OCI-LY1 (cell line): ENCODE measurements around the gene PCNT.

Experiments used
- H2AFZ ChIP-seq: fragments of 200-600 bp; sonication (generic), shearing (Covaris generic); 2 replicates; pipeline ENCODE4 v1.6.0; 2014; ENCODE audit warnings: antibody characterized with exemption, mild to moderate bottlenecking, low read length
- H3F3A ChIP-seq: fragments of 200-600 bp; sonication (generic), shearing (Covaris generic); 2 replicates; pipeline ENCODE4 v1.6.0; 2014; ENCODE audit warnings: mild to moderate bottlenecking, antibody characterized with exemption, low read length, moderate library complexity; ENCODE audit not compliant: insufficient read depth
- H3K27ac ChIP-seq: fragments of 200-600 bp; sonication (generic); 2 replicates; pipeline ENCODE4 v1.5.1; 2014; ENCODE audit warnings: low read length, mixed run types, mild to moderate bottlenecking, low read depth; ENCODE audit not compliant: poor library complexity, severe bottlenecking
- H3K27me3 ChIP-seq: fragments of 200-600 bp; sonication (generic); 2 replicates; pipeline ENCODE4 v1.6.0; 2014; ENCODE audit warnings: antibody characterized with exemption, mild to moderate bottlenecking, low read length, moderate library complexity; ENCODE audit not compliant: insufficient read depth
- H3K36me3 ChIP-seq: fragments of 200-600 bp; sonication (generic); 2 replicates; pipeline ENCODE4 v1.6.1; 2014; ENCODE audit warnings: mild to moderate bottlenecking, antibody characterized with exemption, low read length, moderate library complexity, mixed read lengths; ENCODE audit not compliant: insufficient read depth
- H3K4me1 ChIP-seq: fragments of 200-600 bp; sonication (generic); 2 replicates; pipeline ENCODE4 v1.5.1; 2014; ENCODE audit warnings: mild to moderate bottlenecking, low read length, moderate library complexity; ENCODE audit not compliant: insufficient read depth, severe bottlenecking
- H3K4me2 ChIP-seq: fragments of 200-600 bp; sonication (generic), shearing (Covaris generic); 2 replicates; pipeline ENCODE4 v1.6.1; 2014; ENCODE audit warnings: low read length
- H3K4me3 ChIP-seq: fragments of 200-600 bp; sonication (generic); 2 replicates; pipeline ENCODE4 v1.5.1; 2014; ENCODE audit warnings: low read length, low read depth, mild to moderate bottlenecking, mixed read lengths; ENCODE audit not compliant: poor library complexity, severe bottlenecking
- H3K79me2 ChIP-seq: fragments of 200-600 bp; shearing (Covaris generic); 2 replicates; pipeline ENCODE4 v1.6.1; 2016; ENCODE audit warnings: mixed run types, low read length, mixed read lengths; ENCODE audit not compliant: insufficient read depth
- H3K9ac ChIP-seq: fragments of 200-600 bp; sonication (generic), shearing (Covaris generic); 2 replicates; pipeline ENCODE4 v1.6.1; 2014; ENCODE audit warnings: mild to moderate bottlenecking, low read length, mixed read lengths
- H3K9me2 ChIP-seq: fragments of 200-600 bp; sonication (generic), shearing (Covaris generic); 2 replicates; pipeline ENCODE4 v1.6.1; 2014; ENCODE audit warnings: low read depth, mild to moderate bottlenecking, low read length, mixed read lengths
- H3K9me3 ChIP-seq: fragments of 200-600 bp; shearing (Covaris generic); 2 replicates; pipeline ENCODE4 v1.6.1; 2014; ENCODE audit warnings: low read length, mixed read lengths
- H4K20me1 ChIP-seq: fragments of 200-600 bp; sonication (generic), shearing (Covaris generic); 2 replicates; pipeline ENCODE4 v1.6.0; 2016; ENCODE audit warnings: mild to moderate bottlenecking, low read length; ENCODE audit not compliant: insufficient read depth
- EZH2 ChIP-seq: fragments of 200-600 bp; sonication (generic), shearing (Covaris generic); IDR thresholded peaks from 2 replicates; pipeline ENCODE4 v1.8.0; 2017; ENCODE audit warnings: borderline replicate concordance, mixed run types, mild to moderate bottlenecking, antibody characterized with exemption, low read length, moderate library complexity, mixed read lengths
- TF ChIP-seq, protein P1 (sequence below): fragments of 200-600 bp; sonication (generic), shearing (Covaris generic); IDR thresholded peaks from 2 replicates; pipeline ENCODE4 v1.5.1; 2017; ENCODE audit warnings: mild to moderate bottlenecking, antibody characterized with exemption, low read length, moderate library complexity, mixed read lengths

Gene PCNT

DNA sequence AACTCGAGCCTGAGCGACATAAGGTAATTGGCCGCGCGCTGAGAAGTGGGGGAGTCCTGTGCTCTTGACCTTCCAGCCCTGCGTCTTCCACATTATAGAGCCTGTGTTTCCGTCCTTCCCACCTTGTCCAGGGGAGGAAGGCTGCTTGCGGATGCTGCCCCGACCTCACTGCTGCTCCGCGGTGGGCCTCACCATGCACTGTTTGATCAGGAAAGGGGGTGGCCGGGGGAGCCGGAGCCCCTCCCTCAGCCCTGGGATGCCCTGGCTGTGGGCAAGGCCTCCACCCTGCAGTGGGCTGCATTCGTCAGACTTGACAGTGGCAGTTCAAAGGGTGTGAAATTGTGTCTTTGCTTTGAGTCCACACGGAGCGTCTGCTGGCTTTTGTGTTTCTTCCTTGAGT lies 30.1 kb downstream of the PCNT start:
- H3K36me3 ChIP-seq, result peaks cover 87% of the 10 kb centered on the region
- H3K9ac ChIP-seq, result no peak overlapping the region
- no peak overlapping the region for H3K4me2 ChIP-seq
- H3K4me3 ChIP-seq, result no peak overlapping the region
- no peaks in the 10 kb centered on the region for H3F3A ChIP-seq
- no peaks in the 10 kb centered on the region for H3K27me3 ChIP-seq
- H3K79me2 ChIP-seq, result no peaks in the 10 kb centered on the region
- no peaks in the 10 kb centered on the region for H3K9me2 ChIP-seq
- peaks cover 31% of the 10 kb centered on the region for H3K4me1 ChIP-seq
- TF ChIP-seq, protein P1, sequence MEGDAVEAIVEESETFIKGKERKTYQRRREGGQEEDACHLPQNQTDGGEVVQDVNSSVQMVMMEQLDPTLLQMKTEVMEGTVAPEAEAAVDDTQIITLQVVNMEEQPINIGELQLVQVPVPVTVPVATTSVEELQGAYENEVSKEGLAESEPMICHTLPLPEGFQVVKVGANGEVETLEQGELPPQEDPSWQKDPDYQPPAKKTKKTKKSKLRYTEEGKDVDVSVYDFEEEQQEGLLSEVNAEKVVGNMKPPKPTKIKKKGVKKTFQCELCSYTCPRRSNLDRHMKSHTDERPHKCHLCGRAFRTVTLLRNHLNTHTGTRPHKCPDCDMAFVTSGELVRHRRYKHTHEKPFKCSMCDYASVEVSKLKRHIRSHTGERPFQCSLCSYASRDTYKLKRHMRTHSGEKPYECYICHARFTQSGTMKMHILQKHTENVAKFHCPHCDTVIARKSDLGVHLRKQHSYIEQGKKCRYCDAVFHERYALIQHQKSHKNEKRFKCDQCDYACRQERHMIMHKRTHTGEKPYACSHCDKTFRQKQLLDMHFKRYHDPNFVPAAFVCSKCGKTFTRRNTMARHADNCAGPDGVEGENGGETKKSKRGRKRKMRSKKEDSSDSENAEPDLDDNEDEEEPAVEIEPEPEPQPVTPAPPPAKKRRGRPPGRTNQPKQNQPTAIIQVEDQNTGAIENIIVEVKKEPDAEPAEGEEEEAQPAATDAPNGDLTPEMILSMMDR, result no peak
- no peaks in the 10 kb centered on the region for H4K20me1 ChIP-seq
- H2AFZ ChIP-seq, result no peak overlapping the region
- H3K9me3 ChIP-seq, result no peaks in the 10 kb centered on the region
- H3K27ac ChIP-seq, result no peak overlapping the region

DNA sequence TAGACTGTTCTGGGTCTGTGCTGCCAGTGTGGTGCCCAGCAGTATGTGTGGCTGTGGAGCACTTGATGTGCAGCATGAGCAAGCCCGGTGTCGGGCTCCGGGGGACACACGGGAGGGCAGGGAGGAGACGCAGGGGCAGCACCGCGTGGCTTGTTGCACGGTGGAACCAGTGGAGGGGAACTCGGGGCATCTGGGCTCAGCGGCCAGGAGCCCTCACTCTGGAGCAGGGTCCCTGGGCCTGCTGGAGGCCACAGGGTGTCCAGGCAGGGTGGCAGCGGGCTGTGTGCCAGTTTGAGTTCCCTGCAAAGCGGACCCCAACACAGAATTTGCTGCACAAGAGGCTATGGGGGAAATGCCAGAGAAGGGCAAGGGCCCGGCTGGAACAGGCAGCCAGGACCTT lies 30.6 kb downstream of the PCNT start:
- Histone ChIP-seq H4K20me1 (no peaks in the 10 kb centered on the region), H3F3A (no peaks in the 10 kb centered on the region), H3K9ac (no peak overlapping the region; the same call in 1 of the 2 replicates), H3K27me3 (no peaks in the 10 kb centered on the region), H2AFZ (no peak overlapping the region), H3K79me2 (no peaks in the 10 kb centered on the region), H3K4me3 (no peak overlapping the region), H3K27ac (no peak overlapping the region), H3K36me3 (peaks cover 84% of the 10 kb centered on the region), H3K4me1 (peaks cover 31% of the 10 kb centered on the region), H3K9me3 (no peaks in the 10 kb centered on the region), H3K4me2 (0 out of 2 replicates have a peak overlapping the region, but pooled peaks have one; percentile 8), H3K9me2 (no peaks in the 10 kb centered on the region)
- TF ChIP-seq, protein P1, result no peak
- TF ChIP-seq EZH2, result no peak

DNA sequence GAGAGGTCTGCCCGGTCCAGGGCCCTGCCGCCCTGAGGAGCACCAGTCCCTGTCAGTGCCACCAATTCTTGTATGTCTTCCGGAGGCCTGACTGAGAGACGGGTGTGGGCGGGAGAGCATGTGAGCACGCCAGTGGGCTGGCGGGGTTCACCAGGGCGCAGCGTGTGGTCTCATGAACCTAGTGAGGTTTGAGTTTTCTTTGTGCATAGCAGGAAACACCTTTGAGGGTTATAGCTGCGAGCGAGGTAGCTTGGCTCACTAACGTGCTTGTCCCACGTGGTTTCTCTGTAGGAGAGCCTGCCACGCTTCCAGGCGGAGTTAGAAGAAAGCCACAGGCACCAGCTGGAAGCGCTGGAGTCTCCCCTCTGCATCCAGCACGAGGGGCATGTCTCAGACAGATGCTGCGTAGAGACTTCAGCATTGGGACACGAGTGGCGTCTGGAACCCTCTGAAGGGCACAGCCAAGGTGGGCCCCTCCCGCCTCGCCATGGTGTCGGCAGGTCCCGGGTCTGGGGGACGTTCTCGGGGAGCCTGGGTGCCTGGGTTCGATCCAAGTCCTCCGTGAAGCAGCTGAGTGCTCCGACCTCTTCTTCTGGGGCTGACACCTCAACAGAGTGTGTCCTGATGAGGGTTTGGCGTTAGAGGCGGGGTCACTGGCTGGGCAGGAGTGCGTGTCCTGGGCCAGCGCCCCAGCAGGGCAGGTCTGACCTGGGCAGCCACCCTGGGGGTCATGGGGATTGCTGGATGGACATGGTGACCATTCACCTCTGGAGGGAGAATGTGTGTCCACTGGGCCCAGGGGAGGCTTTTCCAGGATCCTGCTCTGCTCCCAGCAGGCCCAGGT lies 31.4 kb downstream of the PCNT start:
- no peaks in the 10 kb centered on the region for H3K9me3 ChIP-seq
- no peaks in the 10 kb centered on the region for H3K79me2 ChIP-seq
- no peaks in the 10 kb centered on the region for H3K27me3 ChIP-seq
- no peaks in the 10 kb centered on the region for H3K9me2 ChIP-seq
- peaks cover 77% of the 10 kb centered on the region for H3K36me3 ChIP-seq
- peaks cover 31% of the 10 kb centered on the region for H3K4me1 ChIP-seq
- no peak overlapping the region for H2AFZ ChIP-seq
- peak overlapping the region; percentile 12; the same call in 1 of the 2 replicates for H3K9ac ChIP-seq
- peak overlapping the region; percentile 8; the same call in 1 of the 2 replicates for H3K4me2 ChIP-seq
- H3F3A ChIP-seq, result no peaks in the 10 kb centered on the region
- no peak for TF ChIP-seq EZH2
- TF ChIP-seq, protein P1, result no peak
- H4K20me1 ChIP-seq, result no peaks in the 10 kb centered on the region
- peak overlapping the region; percentile 74 for H3K27ac ChIP-seq
- no peak overlapping the region for H3K4me3 ChIP-seq
